Measurements from ENCODE around the gene PEAR1. TPM values are rescaled to one million over a fixed set of nuclear protein-coding genes. Genes with fewer than 3 reads are reported as not detected.
A peak's percentile ranks its signal among the peaks of the same experiment; 100 is the strongest.

The PEAR1 gene
- total RNA-seq, 1 donor from 2014 or later: 50.7 TPM

DNA sequence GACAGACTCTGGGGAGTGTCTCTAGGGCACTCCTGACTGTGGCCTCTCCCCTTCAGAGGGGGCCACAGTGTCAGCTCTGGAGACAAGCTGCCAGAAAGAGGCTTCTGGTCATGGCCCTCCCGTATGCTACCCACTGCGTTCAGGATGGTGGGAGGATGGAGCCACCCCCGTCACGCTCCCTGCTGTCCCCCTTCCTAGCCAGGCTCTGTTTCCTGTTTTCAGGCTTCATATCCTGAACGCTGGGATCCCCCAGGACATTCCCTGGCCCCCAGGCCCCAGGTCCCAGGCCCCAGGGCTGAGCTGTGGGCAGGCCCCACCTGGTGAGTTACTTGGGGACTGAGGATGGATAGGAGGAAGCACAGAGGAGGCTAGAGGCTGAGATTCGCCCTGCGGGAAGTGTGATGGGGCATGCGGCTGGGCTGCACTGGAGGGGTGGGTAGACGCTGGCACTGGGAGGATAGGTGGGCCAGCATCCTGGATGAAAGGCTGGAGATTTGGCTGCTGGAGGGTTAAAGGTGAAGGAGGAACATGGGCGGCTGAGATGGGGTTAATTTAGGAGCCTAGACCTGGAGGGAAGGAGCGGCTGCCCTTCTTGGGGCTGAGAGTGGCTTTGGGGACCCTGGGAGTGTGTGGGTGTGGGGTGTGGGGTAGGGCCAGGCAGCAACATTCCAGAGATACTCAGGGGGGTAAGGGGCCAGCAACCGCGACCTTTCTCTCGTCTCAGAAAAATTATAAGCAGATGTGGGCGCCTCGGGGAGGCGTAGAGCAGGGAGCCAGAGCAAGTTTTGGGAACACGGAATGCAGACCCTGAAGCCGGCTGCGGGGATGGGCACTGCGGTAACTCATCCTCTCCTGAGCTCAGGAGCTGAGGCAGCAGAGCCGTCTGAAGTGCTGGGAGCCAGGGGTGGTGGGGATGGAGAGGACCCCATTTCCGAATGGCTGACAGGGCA, 8.7 kb downstream of the PEAR1 start:
- Mint-ChIP-seq H3K36me3 (ENCODE audit: low read depth, unreplicated experiment) (peaks cover 26% of the 10 kb centered on the region), H3K27ac (ENCODE audit: unreplicated experiment) (peak overlapping the region; percentile 57), H3K4me3 (ENCODE audit: unreplicated experiment) (no peak overlapping the region), H3K9me3 (ENCODE audit: unreplicated experiment) (no peaks in the 10 kb centered on the region), H3K27me3 (ENCODE audit: unreplicated experiment) (peaks cover 20% of the 10 kb centered on the region), H3K4me1 (ENCODE audit: unreplicated experiment) (peaks cover 69% of the 10 kb centered on the region)
- TF ChIP-seq, protein P1, sequence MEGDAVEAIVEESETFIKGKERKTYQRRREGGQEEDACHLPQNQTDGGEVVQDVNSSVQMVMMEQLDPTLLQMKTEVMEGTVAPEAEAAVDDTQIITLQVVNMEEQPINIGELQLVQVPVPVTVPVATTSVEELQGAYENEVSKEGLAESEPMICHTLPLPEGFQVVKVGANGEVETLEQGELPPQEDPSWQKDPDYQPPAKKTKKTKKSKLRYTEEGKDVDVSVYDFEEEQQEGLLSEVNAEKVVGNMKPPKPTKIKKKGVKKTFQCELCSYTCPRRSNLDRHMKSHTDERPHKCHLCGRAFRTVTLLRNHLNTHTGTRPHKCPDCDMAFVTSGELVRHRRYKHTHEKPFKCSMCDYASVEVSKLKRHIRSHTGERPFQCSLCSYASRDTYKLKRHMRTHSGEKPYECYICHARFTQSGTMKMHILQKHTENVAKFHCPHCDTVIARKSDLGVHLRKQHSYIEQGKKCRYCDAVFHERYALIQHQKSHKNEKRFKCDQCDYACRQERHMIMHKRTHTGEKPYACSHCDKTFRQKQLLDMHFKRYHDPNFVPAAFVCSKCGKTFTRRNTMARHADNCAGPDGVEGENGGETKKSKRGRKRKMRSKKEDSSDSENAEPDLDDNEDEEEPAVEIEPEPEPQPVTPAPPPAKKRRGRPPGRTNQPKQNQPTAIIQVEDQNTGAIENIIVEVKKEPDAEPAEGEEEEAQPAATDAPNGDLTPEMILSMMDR (IDR thresholded peaks at IDR 0.05; ENCODE audit: unreplicated experiment): no peak
- DNase-seq (ENCODE audit: low spot score): no peak

DNA sequence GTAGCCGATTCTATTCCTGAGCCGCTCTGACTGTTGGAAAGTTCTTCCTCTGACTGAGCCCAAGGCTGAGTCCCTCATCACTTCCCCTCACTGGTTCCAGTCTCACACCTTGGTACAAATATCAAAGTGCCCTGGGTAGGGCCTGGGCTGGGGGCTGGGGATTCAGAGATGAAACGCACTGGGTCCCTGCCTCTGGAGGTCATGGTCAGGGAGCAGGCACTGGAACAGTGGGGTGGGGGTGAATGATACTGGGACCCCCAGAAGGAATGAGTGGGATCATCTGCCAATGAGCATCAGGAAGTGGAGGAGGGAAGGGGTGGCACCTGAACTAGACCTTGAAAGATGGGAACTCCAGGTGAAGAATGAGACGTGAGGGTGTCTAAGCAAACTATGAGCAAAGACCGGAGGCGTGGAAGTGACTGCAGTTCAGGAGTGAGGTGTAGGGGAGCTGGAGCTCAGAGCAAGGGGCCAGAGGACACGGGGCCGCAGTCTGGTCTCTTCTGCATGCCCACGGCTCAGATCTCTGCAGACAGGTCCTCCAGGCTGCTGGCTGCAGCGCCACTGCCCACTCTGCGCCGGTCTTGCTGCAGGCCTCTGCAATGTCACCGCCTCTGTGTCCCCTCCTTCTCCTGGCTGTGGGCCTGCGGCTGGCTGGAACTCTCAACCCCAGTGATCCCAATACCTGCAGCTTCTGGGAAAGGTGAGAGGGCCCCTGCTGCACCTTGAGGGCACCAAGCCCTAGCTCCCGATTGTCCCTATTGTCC, 10.0 kb downstream of the PEAR1 start:
- H3K4me1 Mint-ChIP-seq (ENCODE audit: unreplicated experiment): peaks cover 58% of the 10 kb centered on the region
- no peak for DNase-seq (ENCODE audit: low spot score)
- peaks cover 16% of the 10 kb centered on the region for H3K27me3 Mint-ChIP-seq (ENCODE audit: unreplicated experiment)
- TF ChIP-seq, protein P1 (IDR thresholded peaks at IDR 0.05; ENCODE audit: unreplicated experiment): no peak
- no peaks in the 10 kb centered on the region for H3K9me3 Mint-ChIP-seq (ENCODE audit: unreplicated experiment)
- H3K4me3 Mint-ChIP-seq (ENCODE audit: unreplicated experiment): peak overlapping the region; percentile 66
- H3K27ac Mint-ChIP-seq (ENCODE audit: unreplicated experiment): no peak overlapping the region
- peaks cover 26% of the 10 kb centered on the region for H3K36me3 Mint-ChIP-seq (ENCODE audit: low read depth, unreplicated experiment)

DNA sequence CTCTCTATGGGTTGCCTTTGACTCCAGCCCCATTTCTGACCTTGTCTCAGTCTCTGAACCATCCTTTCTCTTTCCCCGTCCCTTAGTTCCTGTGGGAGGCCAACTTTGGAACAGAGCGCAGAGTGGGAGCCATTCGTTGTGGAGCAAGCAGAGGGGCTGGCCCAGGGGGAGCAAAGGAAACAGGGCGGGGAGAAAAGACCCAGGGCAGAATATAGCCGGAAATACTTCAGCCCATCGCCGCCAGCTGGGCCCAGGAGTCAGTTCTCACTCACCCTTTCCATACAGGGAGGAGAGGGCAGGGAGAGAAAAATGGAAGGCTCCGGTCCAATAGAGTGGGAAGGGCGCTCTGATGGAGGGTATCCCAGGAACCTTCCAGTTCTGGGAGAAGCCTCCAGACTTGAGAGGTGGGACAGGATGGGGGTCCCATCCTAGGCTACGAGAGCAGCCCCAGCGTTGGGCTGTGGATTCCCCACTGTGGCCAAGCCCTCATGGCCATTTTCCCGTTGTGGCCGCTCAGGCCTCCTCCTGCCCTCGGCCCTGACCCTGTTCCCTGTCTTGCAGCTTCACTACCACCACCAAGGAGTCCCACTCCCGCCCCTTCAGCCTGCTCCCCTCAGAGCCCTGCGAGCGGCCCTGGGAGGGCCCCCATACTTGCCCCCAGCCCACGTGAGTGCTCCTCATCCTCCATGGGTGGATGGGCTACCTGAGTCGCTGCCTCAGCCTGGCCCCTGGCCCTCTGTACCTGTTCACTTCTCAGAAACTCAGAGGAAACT, 10.9 kb downstream of the PEAR1 start:
- DNase-seq (ENCODE audit: low spot score): no peak
- Mint-ChIP-seq H3K9me3 (ENCODE audit: unreplicated experiment) (no peaks in the 10 kb centered on the region), H3K27ac (ENCODE audit: unreplicated experiment) (no peak overlapping the region), H3K36me3 (ENCODE audit: low read depth, unreplicated experiment) (peaks cover 32% of the 10 kb centered on the region), H3K27me3 (ENCODE audit: unreplicated experiment) (peaks cover 15% of the 10 kb centered on the region), H3K4me3 (ENCODE audit: unreplicated experiment) (peak overlapping the region; percentile 65), H3K4me1 (ENCODE audit: unreplicated experiment) (peaks cover 51% of the 10 kb centered on the region)
- TF ChIP-seq, protein P1 (IDR thresholded peaks at IDR 0.05; ENCODE audit: unreplicated experiment): no peak

DNA sequence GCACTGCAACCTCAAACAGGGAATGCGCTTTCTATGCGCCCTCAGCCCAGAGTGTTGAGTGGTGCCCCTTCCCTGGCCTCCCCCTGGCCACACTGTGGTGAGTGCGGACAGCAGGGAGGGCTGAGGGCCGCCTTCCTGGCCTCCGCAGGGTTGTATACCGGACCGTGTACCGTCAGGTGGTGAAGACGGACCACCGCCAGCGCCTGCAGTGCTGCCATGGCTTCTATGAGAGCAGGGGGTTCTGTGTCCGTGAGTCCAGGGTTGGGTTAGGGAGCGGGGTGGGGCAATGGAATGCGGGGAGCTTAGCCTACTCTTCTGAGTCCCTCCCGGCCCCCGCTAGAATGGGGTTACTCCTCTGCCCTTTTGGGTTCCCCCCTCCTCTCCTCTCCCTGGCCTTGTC, 11.7 kb downstream of the PEAR1 start:
- no peak overlapping the region for H3K4me3 Mint-ChIP-seq (ENCODE audit: unreplicated experiment)

More for the DNA sequence above, 11.7 kb downstream of the PEAR1 start:
- TF ChIP-seq, protein P1 (IDR thresholded peaks at IDR 0.05; ENCODE audit: unreplicated experiment): no peak
- no peak overlapping the region for H3K27ac Mint-ChIP-seq (ENCODE audit: unreplicated experiment)
- no peaks in the 10 kb centered on the region for H3K9me3 Mint-ChIP-seq (ENCODE audit: unreplicated experiment)
- DNase-seq (ENCODE audit: low spot score): no peak
- H3K27me3 Mint-ChIP-seq (ENCODE audit: unreplicated experiment): peaks cover 15% of the 10 kb centered on the region
- H3K4me1 Mint-ChIP-seq (ENCODE audit: unreplicated experiment): peaks cover 45% of the 10 kb centered on the region
- peaks cover 32% of the 10 kb centered on the region for H3K36me3 Mint-ChIP-seq (ENCODE audit: low read depth, unreplicated experiment)

Data from endothelial cell (in vitro differentiated cells).